ENCODE results near the gene SHCBP1L.

DNA sequence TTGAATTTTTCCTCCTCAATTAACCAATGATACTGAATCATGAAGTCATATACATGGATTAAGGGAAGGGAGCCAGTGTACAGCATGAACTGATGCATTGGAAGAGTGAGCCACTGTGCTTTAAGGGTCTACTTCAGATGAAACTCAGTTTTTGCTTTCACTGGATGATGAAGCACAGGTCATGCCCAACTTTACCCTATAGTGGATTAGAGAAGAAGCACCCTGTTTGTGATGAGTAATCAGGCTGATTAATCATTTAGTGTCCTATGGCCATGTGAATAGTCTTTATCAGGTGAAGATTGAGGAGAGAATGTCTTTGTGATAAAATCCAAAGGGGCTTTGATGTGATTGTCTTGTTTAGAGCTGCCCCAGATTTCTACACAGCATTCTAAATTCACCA is 45.5 kb upstream of the SHCBP1L start:
- TF ChIP-seq, protein P1, sequence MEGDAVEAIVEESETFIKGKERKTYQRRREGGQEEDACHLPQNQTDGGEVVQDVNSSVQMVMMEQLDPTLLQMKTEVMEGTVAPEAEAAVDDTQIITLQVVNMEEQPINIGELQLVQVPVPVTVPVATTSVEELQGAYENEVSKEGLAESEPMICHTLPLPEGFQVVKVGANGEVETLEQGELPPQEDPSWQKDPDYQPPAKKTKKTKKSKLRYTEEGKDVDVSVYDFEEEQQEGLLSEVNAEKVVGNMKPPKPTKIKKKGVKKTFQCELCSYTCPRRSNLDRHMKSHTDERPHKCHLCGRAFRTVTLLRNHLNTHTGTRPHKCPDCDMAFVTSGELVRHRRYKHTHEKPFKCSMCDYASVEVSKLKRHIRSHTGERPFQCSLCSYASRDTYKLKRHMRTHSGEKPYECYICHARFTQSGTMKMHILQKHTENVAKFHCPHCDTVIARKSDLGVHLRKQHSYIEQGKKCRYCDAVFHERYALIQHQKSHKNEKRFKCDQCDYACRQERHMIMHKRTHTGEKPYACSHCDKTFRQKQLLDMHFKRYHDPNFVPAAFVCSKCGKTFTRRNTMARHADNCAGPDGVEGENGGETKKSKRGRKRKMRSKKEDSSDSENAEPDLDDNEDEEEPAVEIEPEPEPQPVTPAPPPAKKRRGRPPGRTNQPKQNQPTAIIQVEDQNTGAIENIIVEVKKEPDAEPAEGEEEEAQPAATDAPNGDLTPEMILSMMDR (conservative IDR thresholded peaks at IDR 0.05; ENCODE audit: low read length) = no peak
- no peak for TF ChIP-seq EZH2phosphoT487 (IDR thresholded peaks at IDR 0.05; ENCODE audit: borderline replicate concordance, low read depth, low read length)
